ENCODE measurements around the gene LNP1. TPM values are rescaled to one million over a fixed set of nuclear protein-coding genes. Genes with fewer than 3 reads are reported as not detected.

Gene LNP1
- total and polyA plus RNA-seq, 9 donors, result 2.4 to 7.9 (median 4.4) TPM

DNA sequence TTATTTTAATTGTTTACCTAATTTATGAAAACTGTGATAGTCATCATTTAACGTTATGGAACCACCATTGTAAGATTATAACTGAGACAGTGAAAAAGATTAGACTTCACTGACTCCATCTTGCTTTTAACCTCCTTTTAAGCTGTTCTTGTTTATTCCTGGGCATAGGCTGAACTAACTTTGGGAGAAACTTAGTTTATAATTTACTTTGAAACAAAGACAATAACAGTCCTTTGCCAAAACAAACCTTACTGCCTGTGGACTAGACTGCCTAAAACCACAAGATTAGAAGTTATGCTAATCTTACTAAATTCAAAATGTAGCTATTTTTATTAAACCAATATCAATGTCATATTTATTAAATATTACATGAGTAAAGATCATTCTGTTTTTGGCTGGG lies 46.7 kb downstream of the LNP1 start:
- no peak for TF ChIP-seq EP300 (IDR thresholded peaks at IDR 0.05)
- no peak for TF ChIP-seq POLR2A (IDR thresholded peaks at IDR 0.05)
- TF ChIP-seq, protein P1, sequence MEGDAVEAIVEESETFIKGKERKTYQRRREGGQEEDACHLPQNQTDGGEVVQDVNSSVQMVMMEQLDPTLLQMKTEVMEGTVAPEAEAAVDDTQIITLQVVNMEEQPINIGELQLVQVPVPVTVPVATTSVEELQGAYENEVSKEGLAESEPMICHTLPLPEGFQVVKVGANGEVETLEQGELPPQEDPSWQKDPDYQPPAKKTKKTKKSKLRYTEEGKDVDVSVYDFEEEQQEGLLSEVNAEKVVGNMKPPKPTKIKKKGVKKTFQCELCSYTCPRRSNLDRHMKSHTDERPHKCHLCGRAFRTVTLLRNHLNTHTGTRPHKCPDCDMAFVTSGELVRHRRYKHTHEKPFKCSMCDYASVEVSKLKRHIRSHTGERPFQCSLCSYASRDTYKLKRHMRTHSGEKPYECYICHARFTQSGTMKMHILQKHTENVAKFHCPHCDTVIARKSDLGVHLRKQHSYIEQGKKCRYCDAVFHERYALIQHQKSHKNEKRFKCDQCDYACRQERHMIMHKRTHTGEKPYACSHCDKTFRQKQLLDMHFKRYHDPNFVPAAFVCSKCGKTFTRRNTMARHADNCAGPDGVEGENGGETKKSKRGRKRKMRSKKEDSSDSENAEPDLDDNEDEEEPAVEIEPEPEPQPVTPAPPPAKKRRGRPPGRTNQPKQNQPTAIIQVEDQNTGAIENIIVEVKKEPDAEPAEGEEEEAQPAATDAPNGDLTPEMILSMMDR (IDR thresholded peaks at IDR 0.05), result no peak
- intact Hi-C loops (cut with DNase I), result no loop called here
- H3K4me3 ChIP-seq, result no peak overlapping the region
- no peak overlapping the region for H3K27ac ChIP-seq
- 38 to 74% (median 38%) methylated on average over 1 of the region's 1 CpG for WGBS, 3 donors
- no peak for DNase-seq
- H3K9me3 ChIP-seq, result no peaks in the 10 kb centered on the region
- no peaks in the 10 kb centered on the region for H3K4me1 ChIP-seq (ENCODE audit: insufficient read depth)
- H3K27me3 ChIP-seq, result no peaks in the 10 kb centered on the region
- H3K36me3 ChIP-seq, result no peaks in the 10 kb centered on the region

DNA sequence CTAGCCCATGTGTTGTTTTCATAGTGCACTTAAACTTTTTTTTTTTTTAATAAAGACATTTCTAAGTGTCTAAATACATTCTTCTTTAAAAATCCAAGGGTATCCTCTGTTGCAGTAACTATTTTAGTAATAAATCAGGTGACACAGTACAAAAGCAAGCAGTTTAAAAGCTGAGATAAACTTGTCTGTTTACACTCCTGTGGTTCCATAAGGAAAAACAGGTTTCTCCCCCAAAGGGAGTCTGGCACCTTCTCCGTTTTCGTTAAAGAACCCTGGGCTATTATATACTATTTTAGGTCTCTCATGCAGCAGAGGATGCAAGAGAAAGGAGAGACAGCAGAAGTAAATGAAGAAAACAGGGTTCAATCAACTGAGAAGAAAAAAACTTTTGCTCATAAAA lies 47.9 kb downstream of the LNP1 start:
- Histone ChIP-seq H3K4me1 (ENCODE audit: insufficient read depth) (no peaks in the 10 kb centered on the region), H3K36me3 (no peaks in the 10 kb centered on the region), H3K27ac (no peak overlapping the region), H3K4me3 (no peak overlapping the region), H3K9me3 (no peaks in the 10 kb centered on the region), H3K27me3 (no peaks in the 10 kb centered on the region)
- TF ChIP-seq EP300 (IDR thresholded peaks at IDR 0.05) (no peak), POLR2A (IDR thresholded peaks at IDR 0.05) (no peak)
- TF ChIP-seq, protein P1 (IDR thresholded peaks at IDR 0.05), result no peak
- no peak for DNase-seq
- intact Hi-C loops (cut with DNase I), result no loop called here
- WGBS, 3 donors, result 10 to 38% (median 15%) methylated on average over 2 of the region's 2 CpGs

DNA sequence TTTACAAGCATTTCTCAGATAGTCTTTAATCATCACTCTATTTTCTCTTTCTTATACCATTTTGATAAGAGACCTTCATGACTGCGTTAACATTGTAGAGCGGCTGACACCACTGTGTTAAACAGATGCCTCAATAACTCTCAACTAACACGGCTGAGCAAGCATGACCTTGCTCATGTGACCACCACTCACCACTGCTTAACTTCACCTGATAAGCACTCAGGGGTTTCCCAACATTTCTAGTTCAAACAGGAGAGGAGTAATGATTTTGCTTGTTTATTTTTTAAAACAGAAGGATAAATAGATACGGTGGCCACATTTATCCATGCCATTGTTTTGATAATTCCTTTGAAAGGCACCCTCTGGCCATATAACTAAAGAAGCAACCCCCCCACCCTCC lies 53.3 kb downstream of the LNP1 start:
- H3K27ac ChIP-seq, result no peak overlapping the region
- H3K4me3 ChIP-seq, result no peak overlapping the region
- H3K36me3 ChIP-seq, result no peaks in the 10 kb centered on the region
- no peak for DNase-seq
- no peaks in the 10 kb centered on the region for H3K9me3 ChIP-seq
- H3K27me3 ChIP-seq, result no peaks in the 10 kb centered on the region
- WGBS, 3 donors, result 66 to 76% (median 68%) methylated on average over 4 of the region's 4 CpGs
- TF ChIP-seq, protein P1 (IDR thresholded peaks at IDR 0.05), result no peak
- TF ChIP-seq EP300 (IDR thresholded peaks at IDR 0.05), result no peak
- no peak for TF ChIP-seq POLR2A (IDR thresholded peaks at IDR 0.05)
- intact Hi-C loops (cut with DNase I), result no loop called here
- no peaks in the 10 kb centered on the region for H3K4me1 ChIP-seq (ENCODE audit: insufficient read depth)

DNA sequence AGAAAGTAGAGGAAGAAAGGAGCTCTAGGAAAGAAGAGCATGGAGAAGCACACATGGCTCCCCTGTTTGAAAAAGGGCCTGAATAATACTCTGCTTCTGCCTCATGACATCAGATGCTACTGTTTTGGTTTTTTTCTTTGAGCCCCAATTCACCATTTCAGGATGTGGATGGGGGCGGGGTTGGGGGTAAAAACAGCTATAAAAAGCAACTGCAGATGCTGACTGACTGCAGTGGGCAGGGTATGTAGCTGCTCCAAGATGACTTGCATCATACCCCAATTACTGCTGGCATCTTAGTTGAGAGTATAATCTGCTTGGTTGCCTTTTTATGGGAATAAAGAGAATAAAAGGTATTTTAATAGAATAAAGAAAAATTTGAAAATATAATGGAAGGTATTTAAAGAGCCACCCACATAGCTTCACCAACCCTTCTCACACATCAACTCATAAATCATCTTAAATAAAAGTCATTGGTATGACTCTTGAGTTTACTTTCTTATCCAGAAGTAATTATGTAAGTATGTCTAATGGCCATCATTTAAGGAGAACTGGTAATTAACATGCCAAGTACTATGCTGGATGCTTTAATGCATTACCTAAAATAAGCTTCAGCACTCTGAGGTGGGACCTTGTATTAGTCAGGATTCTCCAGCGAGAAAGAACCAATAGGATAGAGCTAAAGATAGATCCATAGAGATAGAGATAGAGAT lies 54.7 kb downstream of the LNP1 start:
- no peak for DNase-seq
- 90 to 96% (median 94%) methylated on average over 2 of the region's 2 CpGs for WGBS, 3 donors
- H3K9me3 ChIP-seq, result no peaks in the 10 kb centered on the region
- no peaks in the 10 kb centered on the region for H3K36me3 ChIP-seq
- intact Hi-C loops (cut with DNase I), result no loop called here
- H3K27me3 ChIP-seq, result no peaks in the 10 kb centered on the region
- no peak overlapping the region for H3K27ac ChIP-seq
- TF ChIP-seq, protein P1 (IDR thresholded peaks at IDR 0.05), result no peak
- TF ChIP-seq EP300 (IDR thresholded peaks at IDR 0.05), result no peak
- no peak for TF ChIP-seq POLR2A (IDR thresholded peaks at IDR 0.05)
- H3K4me3 ChIP-seq, result no peak overlapping the region
- H3K4me1 ChIP-seq (ENCODE audit: insufficient read depth), result no peaks in the 10 kb centered on the region

Data from ovary (tissue), 9 donors.